Measurements from ENCODE around the gene EPS15. TPM values are rescaled to one million over a fixed set of nuclear protein-coding genes. Genes with fewer than 3 reads are reported as not detected.
A peak's percentile ranks its signal among the peaks of the same experiment; 100 is the strongest.

The EPS15 gene
- total and polyA plus RNA-seq, 8 donors = 45.6 to 79.0 (median 54.9) TPM

DNA sequence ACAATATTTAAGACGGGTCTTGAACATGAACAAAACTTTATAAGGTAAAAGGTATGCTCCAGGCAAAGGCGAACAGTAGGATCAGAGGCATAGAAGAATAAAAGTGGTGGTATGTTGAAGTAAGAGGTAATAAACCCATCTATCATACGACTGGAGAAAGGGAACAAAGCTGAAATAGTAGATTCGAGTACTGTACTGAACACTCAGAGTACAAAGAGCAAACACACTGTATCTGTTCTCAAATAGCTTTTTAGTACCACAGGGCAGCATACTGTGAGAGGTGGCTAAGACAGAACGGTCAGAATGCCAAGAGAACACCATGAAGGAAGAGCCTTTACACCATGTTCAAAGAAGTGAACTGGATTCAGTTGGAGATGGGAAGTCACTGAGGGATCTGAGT is 83.2 kb downstream of the EPS15 start:
- Histone ChIP-seq H3K27ac (peak overlapping the region in 1 of 2 donors; percentile 87), H3K9me3 (no peaks in the 10 kb centered on the region), H3K27me3 (no peaks in the 10 kb centered on the region), H3K4me1 (peaks cover 0 to 38% of the 10 kb centered on the region in 2 donors), H3K36me3 (peaks cover 0 to 14% of the 10 kb centered on the region in 2 donors), H3K4me3 (no peak overlapping the region)
- intact Hi-C loops (cut with DNase I) = no loop called here
- DNase-seq (no peak), ATAC-seq (no peak)
- TF ChIP-seq, protein P1, sequence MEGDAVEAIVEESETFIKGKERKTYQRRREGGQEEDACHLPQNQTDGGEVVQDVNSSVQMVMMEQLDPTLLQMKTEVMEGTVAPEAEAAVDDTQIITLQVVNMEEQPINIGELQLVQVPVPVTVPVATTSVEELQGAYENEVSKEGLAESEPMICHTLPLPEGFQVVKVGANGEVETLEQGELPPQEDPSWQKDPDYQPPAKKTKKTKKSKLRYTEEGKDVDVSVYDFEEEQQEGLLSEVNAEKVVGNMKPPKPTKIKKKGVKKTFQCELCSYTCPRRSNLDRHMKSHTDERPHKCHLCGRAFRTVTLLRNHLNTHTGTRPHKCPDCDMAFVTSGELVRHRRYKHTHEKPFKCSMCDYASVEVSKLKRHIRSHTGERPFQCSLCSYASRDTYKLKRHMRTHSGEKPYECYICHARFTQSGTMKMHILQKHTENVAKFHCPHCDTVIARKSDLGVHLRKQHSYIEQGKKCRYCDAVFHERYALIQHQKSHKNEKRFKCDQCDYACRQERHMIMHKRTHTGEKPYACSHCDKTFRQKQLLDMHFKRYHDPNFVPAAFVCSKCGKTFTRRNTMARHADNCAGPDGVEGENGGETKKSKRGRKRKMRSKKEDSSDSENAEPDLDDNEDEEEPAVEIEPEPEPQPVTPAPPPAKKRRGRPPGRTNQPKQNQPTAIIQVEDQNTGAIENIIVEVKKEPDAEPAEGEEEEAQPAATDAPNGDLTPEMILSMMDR (IDR thresholded peaks at IDR 0.05) = no peak

DNA sequence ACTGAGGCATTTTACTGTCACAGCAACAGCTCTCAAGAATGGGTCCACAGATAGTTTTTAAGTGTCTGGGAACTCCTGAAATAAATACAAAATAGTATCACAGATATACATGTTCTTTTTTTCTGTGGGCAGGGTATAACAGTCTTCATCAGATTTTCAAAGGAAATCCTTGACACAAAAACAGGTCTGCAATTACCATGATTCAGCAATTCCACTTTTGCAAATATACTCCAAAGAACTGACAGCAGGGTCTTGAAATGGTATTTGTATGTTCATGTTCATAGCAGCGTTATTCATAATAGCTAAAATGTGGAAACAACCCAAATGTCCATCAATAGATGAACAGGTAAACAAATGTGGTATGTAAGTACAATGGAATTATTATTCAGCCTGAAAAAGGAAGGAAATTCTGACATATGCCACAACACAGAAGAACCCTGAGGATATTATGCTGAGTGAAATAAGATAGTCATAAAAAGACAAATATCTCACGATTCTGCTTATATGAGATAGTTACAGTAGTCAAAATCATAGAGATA is 85.0 kb downstream of the EPS15 start:
- Histone ChIP-seq H3K9me3 (no peaks in the 10 kb centered on the region), H3K27me3 (no peaks in the 10 kb centered on the region), H3K27ac (peak overlapping the region; percentile 41 to 87), H3K36me3 (peaks cover 0 to 10% of the 10 kb centered on the region in 2 donors), H3K4me1 (peaks cover 0 to 51% of the 10 kb centered on the region in 2 donors), H3K4me3 (peak overlapping the region in 1 of 2 donors; percentile 7)
- TF ChIP-seq, protein P1 (IDR thresholded peaks at IDR 0.05) = no peak
- no peak for ATAC-seq
- intact Hi-C loops (cut with DNase I) = no loop called here
- no peak for DNase-seq

GRCh38 chr1:51433269-51433971 is 85.6 kb downstream of the EPS15 start:
- TF ChIP-seq, protein P1 (IDR thresholded peaks at IDR 0.05) = no peak
- DNase-seq = no peak
- Histone ChIP-seq H3K9me3 (no peaks in the 10 kb centered on the region), H3K27me3 (no peaks in the 10 kb centered on the region), H3K27ac (peak overlapping the region; percentile 41 to 87), H3K36me3 (peaks cover 0 to 12% of the 10 kb centered on the region in 2 donors), H3K4me1 (peaks cover 0 to 51% of the 10 kb centered on the region in 2 donors), H3K4me3 (no peak overlapping the region)
- peak; percentile 70 for ATAC-seq
- intact Hi-C loops (cut with DNase I) = no loop called here

GRCh38 chr1:51432146-51432545 is 86.9 kb downstream of the EPS15 start:
- intact Hi-C loops (cut with DNase I) = no loop called here
- TF ChIP-seq, protein P1 (IDR thresholded peaks at IDR 0.05) = no peak
- DNase-seq = no peak
- peaks cover 0 to 18% of the 10 kb centered on the region in 2 donors for H3K36me3 ChIP-seq
- no peaks in the 10 kb centered on the region for H3K9me3 ChIP-seq
- peak overlapping the region in 1 of 2 donors; percentile 87 for H3K27ac ChIP-seq
- ATAC-seq = no peak
- H3K4me1 ChIP-seq = peaks cover 0 to 51% of the 10 kb centered on the region in 2 donors
- H3K4me3 ChIP-seq = no peak overlapping the region
- H3K27me3 ChIP-seq = no peaks in the 10 kb centered on the region

DNA sequence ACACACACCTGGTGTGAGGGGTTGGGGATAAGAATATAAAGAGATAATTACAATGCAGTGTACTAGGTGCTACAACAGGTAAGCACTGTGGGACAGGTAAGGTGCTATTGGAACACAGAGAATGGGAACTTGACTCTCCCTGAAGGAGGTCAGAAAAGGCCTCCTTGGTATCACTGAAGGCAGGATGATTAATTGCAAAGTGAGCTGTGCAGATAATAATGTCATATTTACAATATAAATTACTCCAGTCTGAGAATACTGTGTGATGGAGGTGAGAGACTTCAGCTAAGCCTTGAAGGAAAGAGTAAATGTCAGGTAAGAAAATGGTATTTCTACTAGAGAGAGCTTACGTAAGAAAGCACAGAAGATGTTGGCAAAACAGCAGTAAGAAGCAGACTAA is 91.6 kb downstream of the EPS15 start:
- H3K27me3 ChIP-seq = no peaks in the 10 kb centered on the region
- TF ChIP-seq, protein P1 (IDR thresholded peaks at IDR 0.05) = no peak
- no peak for ATAC-seq
- no peaks in the 10 kb centered on the region for H3K9me3 ChIP-seq
- peaks cover 0 to 12% of the 10 kb centered on the region in 2 donors for H3K36me3 ChIP-seq
- no peak for DNase-seq
- peaks cover 0 to 20% of the 10 kb centered on the region in 2 donors for H3K4me1 ChIP-seq
- H3K27ac ChIP-seq = no peak overlapping the region
- no peak overlapping the region for H3K4me3 ChIP-seq
- intact Hi-C loops (cut with DNase I) = no loop called here

Data from left lung (tissue), 10 donors.